Upper lobe of left lung (tissue), 6 donors: ENCODE data around the gene SCARB2. TPM values are rescaled to one million over a fixed set of nuclear protein-coding genes. Genes with fewer than 3 reads are reported as not detected.

Experiments used
- ATAC-seq, 2 donors: fragments of 200-7000 bp; cut with Tn5 transposase; one replicate each; pipeline ENCODE4 v1.9.1; 2022; ENCODE audit warnings: mild to moderate bottlenecking in 2 of 2, moderate library complexity in 2 of 2; ENCODE audit not compliant: low FRiP score in 2 of 2
- DNase-seq, 2 donors: peaks; one replicate each; pipeline ENCODE4 v3.0.0-alpha.2; 2019 to 2020
- H3K27ac ChIP-seq, 4 donors: fragments of 200-600 bp; sonication (generic); one replicate each; pipeline ENCODE4 v1.5.1; 2016 to 2019
- H3K27me3 ChIP-seq, 4 donors: fragments of 200-600 bp; sonication (generic); one replicate each; pipeline ENCODE4 v1.5.1; 2017 to 2019
- H3K36me3 ChIP-seq, 4 donors: fragments of 200-600 bp; sonication (generic); one replicate each; pipeline ENCODE4 v1.5.1; 2016 to 2019
- H3K4me1 ChIP-seq, 4 donors: fragments of 200-600 bp; sonication (generic); one replicate each; pipeline ENCODE4 v1.5.1; 2018 to 2019
- H3K4me3 ChIP-seq, 4 donors: fragments of 200-600 bp; sonication (generic); one replicate each; pipeline ENCODE4 v1.5.1; 2017 to 2019; ENCODE audit warnings: mild to moderate bottlenecking in 2 of 4, moderate library complexity in 1 of 4
- H3K9me3 ChIP-seq, 4 donors: fragments of 200-600 bp; sonication (generic); one replicate each; pipeline ENCODE4 v1.5.1; 2018 to 2019
- EP300 ChIP-seq, 4 donors: sonication (generic); formaldehyde crosslinking; IDR thresholded peaks; one replicate each; pipeline ENCODE4 v1.5.1; 2017; ENCODE audit warnings: antibody characterized with exemption in 4 of 4, control low read depth in 2 of 4
- POLR2A ChIP-seq, 4 donors: fragments of 450-650 bp; IDR thresholded peaks; one replicate each; pipeline ENCODE4 v1.5.1; 2016 to 2017; ENCODE audit warnings: antibody characterized with exemption in 4 of 4, mild to moderate bottlenecking in 2 of 4
- POLR2AphosphoS5 ChIP-seq, 2 donors: sonication (generic); formaldehyde crosslinking; IDR thresholded peaks; one replicate each; pipeline ENCODE4 v1.5.1; 2017; ENCODE audit warnings: antibody characterized with exemption in 2 of 2
- WGBS, 2 donors: methylation state at CpG; one replicate each; pipeline ENCODE4 v1.1.5; 2017 to 2018; 5-methylcytosine and 5-hydroxymethylcytosine counted together
- total RNA-seq, 6 donors: library from RNA; depleted of rRNA in 4 of 6; stranded (reverse); fragments of >200 nt in 4 of 6; gene quantifications; one replicate each; pipeline versions ENCODE4 v1.1.0 to v1.2.1, GENCODE V29; 2016 to 2021
- TF ChIP-seq, protein P1 (sequence below), 6 experiments: fragments of 450-650 bp in 4 of 6; fragments of 200-600 bp in 2 of 6; sonication (generic) in 2 of 6; IDR thresholded peaks; one replicate each; pipeline ENCODE4 v1.5.1; 2016 to 2019; ENCODE audit warnings: antibody characterized with exemption in 6 of 6
- donor health status: DM: no; HTN: no; CAD: no; lungs with moderate emphysema.
- donor health status: DM: no; HTN: yes; CAD: no; lungs with severe emphysema.

SCARB2 gene
- total RNA-seq, 6 donors from 2014 or later, result 103 to 190 (median 174) TPM

DNA sequence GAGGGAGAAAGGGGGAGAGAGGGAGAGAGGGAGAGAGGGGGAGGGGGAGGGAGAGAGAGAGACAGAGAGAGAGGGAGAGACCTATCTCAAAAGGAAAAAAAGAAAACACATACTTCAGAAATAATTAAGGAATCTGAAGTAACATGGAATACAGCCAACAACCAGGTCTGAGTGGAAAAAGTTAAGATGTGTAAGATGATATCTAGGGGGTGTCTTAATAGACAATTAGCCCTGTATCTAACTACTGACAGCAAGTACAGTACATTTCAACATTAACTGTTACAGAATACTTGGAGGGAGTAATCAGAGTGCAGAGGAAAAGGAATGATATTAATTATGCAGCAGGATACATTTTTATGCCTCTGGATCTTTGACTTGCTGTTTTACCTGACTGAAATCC lies 87.8 kb downstream of the SCARB2 start:
- DNase-seq, result no peak
- Histone ChIP-seq H3K27me3 (no peaks in the 10 kb centered on the region), H3K27ac (no peak overlapping the region), H3K9me3 (no peaks in the 10 kb centered on the region), H3K36me3 (peaks cover 0 to 68% (median 19%) of the 10 kb centered on the region in 4 donors), H3K4me3 (no peak overlapping the region), H3K4me1 (no peaks in the 10 kb centered on the region)
- no peak for ATAC-seq
- TF ChIP-seq EP300 (IDR thresholded peaks at IDR 0.05), result no peak
- no peak for TF ChIP-seq POLR2AphosphoS5 (IDR thresholded peaks at IDR 0.05)
- no peak for TF ChIP-seq POLR2A (IDR thresholded peaks at IDR 0.05)
- TF ChIP-seq, protein P1, sequence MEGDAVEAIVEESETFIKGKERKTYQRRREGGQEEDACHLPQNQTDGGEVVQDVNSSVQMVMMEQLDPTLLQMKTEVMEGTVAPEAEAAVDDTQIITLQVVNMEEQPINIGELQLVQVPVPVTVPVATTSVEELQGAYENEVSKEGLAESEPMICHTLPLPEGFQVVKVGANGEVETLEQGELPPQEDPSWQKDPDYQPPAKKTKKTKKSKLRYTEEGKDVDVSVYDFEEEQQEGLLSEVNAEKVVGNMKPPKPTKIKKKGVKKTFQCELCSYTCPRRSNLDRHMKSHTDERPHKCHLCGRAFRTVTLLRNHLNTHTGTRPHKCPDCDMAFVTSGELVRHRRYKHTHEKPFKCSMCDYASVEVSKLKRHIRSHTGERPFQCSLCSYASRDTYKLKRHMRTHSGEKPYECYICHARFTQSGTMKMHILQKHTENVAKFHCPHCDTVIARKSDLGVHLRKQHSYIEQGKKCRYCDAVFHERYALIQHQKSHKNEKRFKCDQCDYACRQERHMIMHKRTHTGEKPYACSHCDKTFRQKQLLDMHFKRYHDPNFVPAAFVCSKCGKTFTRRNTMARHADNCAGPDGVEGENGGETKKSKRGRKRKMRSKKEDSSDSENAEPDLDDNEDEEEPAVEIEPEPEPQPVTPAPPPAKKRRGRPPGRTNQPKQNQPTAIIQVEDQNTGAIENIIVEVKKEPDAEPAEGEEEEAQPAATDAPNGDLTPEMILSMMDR (IDR thresholded peaks at IDR 0.05), result no peak

DNA sequence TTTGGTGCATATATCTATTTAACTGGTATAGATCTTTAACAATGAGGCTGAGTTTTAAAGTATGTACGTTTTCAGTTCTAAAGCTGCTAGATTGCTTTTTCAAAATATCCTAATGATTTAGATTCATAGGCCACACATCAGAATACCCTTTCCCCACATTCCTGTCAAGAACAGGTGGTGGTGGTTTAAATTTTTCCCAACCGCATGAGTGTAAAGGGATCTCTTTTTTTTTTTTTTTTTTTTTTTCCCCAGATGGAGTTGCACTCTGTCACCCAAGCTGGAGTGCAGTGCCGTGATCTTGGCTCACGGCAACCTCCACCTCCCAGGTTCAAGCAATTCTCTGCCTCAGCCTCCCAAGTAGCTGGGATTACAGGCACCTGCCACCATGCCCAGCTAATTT lies 93.4 kb downstream of the SCARB2 start:
- Histone ChIP-seq H3K36me3 (peaks cover 8 to 92% (median 34%) of the 10 kb centered on the region in 4 donors), H3K4me3 (no peak overlapping the region), H3K4me1 (no peaks in the 10 kb centered on the region), H3K27me3 (no peaks in the 10 kb centered on the region), H3K9me3 (no peaks in the 10 kb centered on the region), H3K27ac (no peak overlapping the region)
- no peak for ATAC-seq
- no peak for DNase-seq
- 78% methylated on average over 4 of the region's 4 CpGs for WGBS, 2 donors
- TF ChIP-seq EP300 (IDR thresholded peaks at IDR 0.05) (no peak), POLR2A (IDR thresholded peaks at IDR 0.05) (no peak), POLR2AphosphoS5 (IDR thresholded peaks at IDR 0.05) (no peak)
- TF ChIP-seq, protein P1 (IDR thresholded peaks at IDR 0.05), result no peak

DNA sequence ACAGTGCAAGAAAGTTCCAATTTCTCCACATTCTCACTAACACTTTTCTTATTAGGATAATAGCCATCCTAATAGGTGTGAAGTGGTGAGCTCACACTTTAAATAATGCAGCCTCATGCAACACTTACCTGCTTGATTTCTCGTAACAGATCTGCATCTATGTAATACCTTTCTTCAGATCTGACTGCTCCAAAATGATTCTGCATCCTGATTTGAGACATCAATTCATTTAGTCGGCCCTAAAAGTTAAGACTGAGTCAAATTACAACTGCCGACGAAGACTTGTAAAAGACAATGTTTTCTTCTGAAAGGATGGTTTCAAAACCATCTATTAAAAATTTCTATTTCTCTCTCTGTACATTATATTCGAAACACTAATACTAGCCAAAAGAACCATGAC lies 96.1 kb downstream of the SCARB2 start:
- no peak for DNase-seq
- Histone ChIP-seq H3K9me3 (no peaks in the 10 kb centered on the region), H3K27ac (no peak overlapping the region), H3K36me3 (peaks cover 8 to 98% (median 31%) of the 10 kb centered on the region in 4 donors), H3K4me3 (no peak overlapping the region), H3K27me3 (no peaks in the 10 kb centered on the region), H3K4me1 (no peaks in the 10 kb centered on the region)
- ATAC-seq, result no peak
- WGBS, 2 donors, result 97 to 98% methylated on average over 5 of the region's 5 CpGs
- TF ChIP-seq POLR2A (IDR thresholded peaks at IDR 0.05), result no peak
- no peak for TF ChIP-seq EP300 (IDR thresholded peaks at IDR 0.05)
- TF ChIP-seq, protein P1 (IDR thresholded peaks at IDR 0.05), result no peak
- no peak for TF ChIP-seq POLR2AphosphoS5 (IDR thresholded peaks at IDR 0.05)

DNA sequence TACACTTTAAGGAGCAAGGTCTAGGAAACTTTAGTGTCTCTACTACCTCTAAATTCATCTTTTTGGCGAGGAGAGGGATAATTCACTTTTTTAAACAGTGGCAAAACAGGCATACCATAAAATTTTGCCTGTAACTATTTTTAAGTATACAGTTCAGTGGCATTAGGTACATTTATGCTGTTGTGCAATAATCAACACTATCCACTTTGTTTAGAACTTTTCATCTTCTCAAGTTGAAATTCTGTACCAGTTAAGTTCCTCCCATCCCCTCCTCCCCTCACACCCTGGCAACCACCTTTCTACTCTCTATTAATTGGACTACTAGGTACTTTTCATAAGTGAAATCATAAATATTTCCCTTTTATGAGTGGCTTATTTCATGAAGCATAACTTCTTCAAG lies 96.8 kb downstream of the SCARB2 start:
- no peak for DNase-seq
- H3K27ac ChIP-seq, result no peak overlapping the region
- 97 to 100% methylated on average over 1 of the region's 1 CpG for WGBS, 2 donors
- H3K9me3 ChIP-seq, result no peaks in the 10 kb centered on the region
- H3K4me1 ChIP-seq, result no peaks in the 10 kb centered on the region
- H3K36me3 ChIP-seq, result peaks cover 8 to 98% (median 30%) of the 10 kb centered on the region in 4 donors
- ATAC-seq, result no peak
- no peaks in the 10 kb centered on the region for H3K27me3 ChIP-seq
- TF ChIP-seq, protein P1 (IDR thresholded peaks at IDR 0.05), result no peak
- TF ChIP-seq POLR2A (IDR thresholded peaks at IDR 0.05), result no peak
- H3K4me3 ChIP-seq, result no peak overlapping the region

Other genes with a start within 250 kb of the SCARB2 start
- 10 to 100 TPM; 23.2 to 32.3 (median 28.1) TPM for gene SDAD1, start 222.9 kb downstream of the SCARB2 start, total RNA-seq
- 1 to 10 TPM in 3 of 6 donors, under 1 TPM in 2, not detected in 1; 0.89 to 6.6 (median 1.3) TPM for gene CXCL9, start 206.3 kb downstream of the SCARB2 start, total RNA-seq
- gene CXCL10, start 190.3 kb downstream of the SCARB2 start, total RNA-seq, result 1 to 10 TPM in 5 of 6 donors, under 1 TPM in 1; 0.46 to 7.3 (median 3.1) TPM
- under 1 TPM in 3 of 6 donors, not detected in 3; 0.30 to 0.98 (median 0.31) TPM for gene CXCL11, start 177.8 kb downstream of the SCARB2 start, total RNA-seq
- gene ART3, start 139.1 kb downstream of the SCARB2 start, total RNA-seq, result under 1 TPM in 1 of 6 donors, not detected in 5; 0.55 TPM
- 10 to 100 TPM; 13.7 to 42.0 (median 29.4) TPM for gene NUP54, start 65.4 kb downstream of the SCARB2 start, total RNA-seq
- gene FAM47E, start 37.9 kb upstream of the SCARB2 start, total RNA-seq, result 10 to 100 TPM in 2 of 6 donors, 1 to 10 TPM in 4; 4.0 to 17.5 (median 6.5) TPM
- 10 to 100 TPM in 2 of 6 donors, 1 to 10 TPM in 4; 3.6 to 14.2 (median 5.7) TPM for gene STBD1, start 92.9 kb upstream of the SCARB2 start, total RNA-seq
- 1 to 10 TPM in 1 of 6 donors, under 1 TPM in 4, not detected in 1; 0.11 to 1.0 (median 0.37) TPM for gene CCDC158, start 207.3 kb upstream of the SCARB2 start, total RNA-seq
- 100 to 1,000 TPM in 3 of 6 donors, 10 to 100 TPM in 3; 62.3 to 216 (median 116) TPM for gene SHROOM3, start 221.4 kb upstream of the SCARB2 start, total RNA-seq